ENCODE results near the gene SH3GL2.

- TF ChIP-seq, protein P1, sequence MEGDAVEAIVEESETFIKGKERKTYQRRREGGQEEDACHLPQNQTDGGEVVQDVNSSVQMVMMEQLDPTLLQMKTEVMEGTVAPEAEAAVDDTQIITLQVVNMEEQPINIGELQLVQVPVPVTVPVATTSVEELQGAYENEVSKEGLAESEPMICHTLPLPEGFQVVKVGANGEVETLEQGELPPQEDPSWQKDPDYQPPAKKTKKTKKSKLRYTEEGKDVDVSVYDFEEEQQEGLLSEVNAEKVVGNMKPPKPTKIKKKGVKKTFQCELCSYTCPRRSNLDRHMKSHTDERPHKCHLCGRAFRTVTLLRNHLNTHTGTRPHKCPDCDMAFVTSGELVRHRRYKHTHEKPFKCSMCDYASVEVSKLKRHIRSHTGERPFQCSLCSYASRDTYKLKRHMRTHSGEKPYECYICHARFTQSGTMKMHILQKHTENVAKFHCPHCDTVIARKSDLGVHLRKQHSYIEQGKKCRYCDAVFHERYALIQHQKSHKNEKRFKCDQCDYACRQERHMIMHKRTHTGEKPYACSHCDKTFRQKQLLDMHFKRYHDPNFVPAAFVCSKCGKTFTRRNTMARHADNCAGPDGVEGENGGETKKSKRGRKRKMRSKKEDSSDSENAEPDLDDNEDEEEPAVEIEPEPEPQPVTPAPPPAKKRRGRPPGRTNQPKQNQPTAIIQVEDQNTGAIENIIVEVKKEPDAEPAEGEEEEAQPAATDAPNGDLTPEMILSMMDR (optimal IDR thresholded peaks at IDR 0.05 in 1 of 3, IDR thresholded peaks at IDR 0.05 in 1 of 3, conservative IDR thresholded peaks at IDR 0.05 in 1 of 3; ENCODE audit: extremely low read depth in 1 of 3, insufficient read depth in 2 of 3, low read length in 3 of 3), result no peak
- TF ChIP-seq EZH2 (IDR thresholded peaks at IDR 0.05; ENCODE audit: low read length), result no peak
These were observed 56.4 kb downstream of the SH3GL2 start for GRCh38 chr9:17635115-17635890.
